ENCODE data around the gene PC.
"Not testable (repeated sequence)": the region's sequence is repeated elsewhere in the genome, so short reads cannot be mapped to it uniquely, and the experiment has no call there.

The PC gene

GRCh38 chr11:66835768-66836405 lies 122.3 kb downstream of the PC start:
- H3K4me3 ChIP-seq (ENCODE audit: low read depth, low read length), result no peak overlapping the region
- peak; percentile 72 for DNase-seq (ENCODE audit: low read depth)
- no peak for TF ChIP-seq CTCF (conservative IDR thresholded peaks at IDR 0.05; ENCODE audit: low read depth, low read length)

- DNase-seq (ENCODE audit: low read depth), result no peak
- H3K4me3 ChIP-seq (ENCODE audit: low read depth, low read length), result no peak overlapping the region
- no peak for TF ChIP-seq CTCF (conservative IDR thresholded peaks at IDR 0.05; ENCODE audit: low read depth, low read length)
These were observed 123.2 kb downstream of the PC start for GRCh38 chr11:66834943-66835342.

- no peak for TF ChIP-seq CTCF (conservative IDR thresholded peaks at IDR 0.05; ENCODE audit: low read depth, low read length)
These were observed 123.7 kb downstream of the PC start for GRCh38 chr11:66834539-66834845.

GRCh38 chr11:66824573-66824972 lies 133.6 kb downstream of the PC start:
- DNase-seq (ENCODE audit: low read depth); H3K4me3 ChIP-seq (ENCODE audit: low read depth, low read length): not testable (repeated sequence)

More at GRCh38 chr11:66834539-66834845, 123.7 kb downstream of the PC start:
- no peak overlapping the region for H3K4me3 ChIP-seq (ENCODE audit: low read depth, low read length)
- no peak for DNase-seq (ENCODE audit: low read depth)

GRCh38 chr11:66823700-66824099 lies 134.5 kb downstream of the PC start:
- no peak for DNase-seq (ENCODE audit: low read depth)
- H3K4me3 ChIP-seq (ENCODE audit: low read depth, low read length), result no peak overlapping the region
- no peak for TF ChIP-seq CTCF (conservative IDR thresholded peaks at IDR 0.05; ENCODE audit: low read depth, low read length)

GRCh38 chr11:66820901-66821300 lies 137.3 kb downstream of the PC start:
- TF ChIP-seq CTCF (conservative IDR thresholded peaks at IDR 0.05; ENCODE audit: low read depth, low read length), result no peak
- DNase-seq (ENCODE audit: low read depth), result no peak
- H3K4me3 ChIP-seq (ENCODE audit: low read depth, low read length), result no peak overlapping the region

GRCh38 chr11:66820381-66820780 lies 137.8 kb downstream of the PC start:
- TF ChIP-seq CTCF (conservative IDR thresholded peaks at IDR 0.05; ENCODE audit: low read depth, low read length), result no peak
- H3K4me3 ChIP-seq (ENCODE audit: low read depth, low read length), result no peak overlapping the region
- no peak for DNase-seq (ENCODE audit: low read depth)

Measured in choroid plexus epithelial cell (primary cell).